Endothelial cell of umbilical vein (primary cell): ENCODE results near the gene LCN6. TPM values are rescaled to one million over a fixed set of nuclear protein-coding genes. Genes with fewer than 3 reads are reported as not detected.

ENCODE experiments used
- BruUV-seq: library from RNA; stranded (reverse); fragments of 400-500 nt; replicated peaks from 2 replicates; lab custom pipeline; 2021; lab: Mats Ljungman, UMichigan
- CTCF ChIA-PET: fragments of 300-600, 350-600 bp; sonication (Branson Sonifier 250); formaldehyde crosslinking; loops from one replicate; lab custom pipeline; 2021; ENCODE audit warnings: antibody characterized with exemption, inconsistent platforms; lab: Charles Lee
- POLR2A ChIA-PET: fragments of 300-600, 350-600 bp; sonication (Branson Sonifier 250); formaldehyde crosslinking; loops from one replicate; lab custom pipeline; 2021; ENCODE audit warnings: antibody characterized with exemption, inconsistent platforms; lab: Charles Lee
- DNase-seq: peaks from one replicate; pipeline ENCODE4 v3.0.0-alpha.2; 2011; ENCODE audit warnings: low read depth, low spot score
- FAIRE-seq: peaks from 2 replicates; lab custom pipeline; 2011; peaks lifted over from hg19 to GRCh38; lab: Jason Lieb, UNC
- H2AFZ ChIP-seq: 2 replicates; pipeline ENCODE4 v1.6.0; 2012; ENCODE audit warnings: low read depth, low read length, control low read depth, inconsistent platforms
- H3K27ac ChIP-seq: 2 replicates; pipeline ENCODE4 v1.5.1; 2011; ENCODE audit warnings: low read depth, mild to moderate bottlenecking, control low read depth, low read length, moderate library complexity; ENCODE audit not compliant: insufficient read depth
- H3K27me3 ChIP-seq, 2 experiments: 2 replicates each; pipeline versions ENCODE4 v1.6.0 to v1.6.1; 2011; ENCODE audit warnings: low read length in 2 of 2, mixed read lengths in 1 of 2; ENCODE audit not compliant: control insufficient read depth in 2 of 2, insufficient read depth in 2 of 2
- H3K36me3 ChIP-seq, 2 experiments: 2 replicates in 1 of 2; 3 replicates in 1 of 2; pipeline ENCODE4 v1.5.1; 2011; ENCODE audit warnings: low read length in 2 of 2, mild to moderate bottlenecking in 1 of 2, moderate library complexity in 1 of 2; ENCODE audit not compliant: control insufficient read depth in 2 of 2, insufficient read depth in 2 of 2; ENCODE audit errors: extremely low read depth in 1 of 2
- H3K4me1 ChIP-seq: 3 replicates; pipeline ENCODE4 v1.5.1; 2011; ENCODE audit warnings: mild to moderate bottlenecking, low read length; ENCODE audit not compliant: control insufficient read depth, insufficient read depth; ENCODE audit errors: extremely low read depth
- H3K4me2 ChIP-seq: 2 replicates; pipeline ENCODE4 v1.6.1; 2011; ENCODE audit warnings: low read length, control low read depth, mixed read lengths; ENCODE audit not compliant: insufficient read depth
- H3K4me3 ChIP-seq, 3 experiments: fragments of 200-600 bp in 1 of 3; sonication (generic), shearing (Covaris generic) in 1 of 3; replicated peaks in 1 of 3; 2 replicates each; pipeline ENCODE4 v1.5.1; 2011 to 2016; ENCODE audit warnings: control low read depth in 3 of 3, low read length in 3 of 3, mild to moderate bottlenecking in 2 of 3, inconsistent platforms in 1 of 3, low read depth in 1 of 3, moderate library complexity in 1 of 3; ENCODE audit not compliant: insufficient read depth in 1 of 3
- H3K79me2 ChIP-seq: 2 replicates; pipeline ENCODE4 v1.6.0; 2012; ENCODE audit warnings: low read length, inconsistent platforms; ENCODE audit not compliant: control insufficient read depth, insufficient read depth
- H3K9ac ChIP-seq: replicated peaks from 2 replicates; pipeline ENCODE3; 2011; ENCODE audit warnings: low read length, control low read depth; ENCODE audit not compliant: insufficient read depth; ENCODE audit errors: extremely low read depth
- H3K9me1 ChIP-seq: replicated peaks from 3 replicates; pipeline ENCODE4 v1.6.0; 2011; ENCODE audit warnings: mild to moderate bottlenecking, low read length; ENCODE audit not compliant: control insufficient read depth, insufficient read depth; ENCODE audit errors: extremely low read depth
- H3K9me3 ChIP-seq: replicated peaks from 2 replicates; pipeline ENCODE4 v1.5.1; 2012; ENCODE audit warnings: low read length, inconsistent platforms; ENCODE audit not compliant: control insufficient read depth, insufficient read depth
- H4K20me1 ChIP-seq: replicated peaks from 2 replicates; pipeline ENCODE3; 2011; ENCODE audit warnings: mild to moderate bottlenecking, low read length; ENCODE audit not compliant: control insufficient read depth, insufficient read depth; ENCODE audit errors: extremely low read depth
- CTCF ChIP-seq, 2 donors: IDR thresholded peaks; 1 replicate in 1 of 2; 2 replicates in 1 of 2; pipeline ENCODE4 v1.5.1; 2011; ENCODE audit warnings: low read length in 2 of 2, mild to moderate bottlenecking in 2 of 2, moderate library complexity in 2 of 2, control low read depth in 1 of 2, inconsistent platforms in 1 of 2, low read depth in 1 of 2; ENCODE audit not compliant: insufficient read depth in 1 of 2; ENCODE audit errors: extremely low read depth in 1 of 2
- EZH2 ChIP-seq: IDR thresholded peaks from 2 replicates; pipeline ENCODE4 v1.6.1; 2012; ENCODE audit warnings: borderline replicate concordance, low read depth, mild to moderate bottlenecking, moderate library complexity, low read length, inconsistent platforms; ENCODE audit not compliant: severe bottlenecking
- FOS ChIP-seq: IDR thresholded peaks from 2 replicates; pipeline ENCODE4 v1.6.1; 2011; ENCODE audit warnings: mild to moderate bottlenecking, low read length, moderate library complexity, borderline replicate concordance; ENCODE audit not compliant: insufficient read depth
- GATA2 ChIP-seq: IDR thresholded peaks from 2 replicates; pipeline ENCODE4 v1.7.0; 2011; ENCODE audit warnings: low read depth, mild to moderate bottlenecking, moderate library complexity, mixed read lengths, low read length; ENCODE audit not compliant: insufficient read length, insufficient read depth
- JUN ChIP-seq: IDR thresholded peaks from 2 replicates; pipeline ENCODE4 v1.6.1; 2011; ENCODE audit warnings: borderline replicate concordance, low read depth; ENCODE audit not compliant: insufficient read length, insufficient read depth
- MAX ChIP-seq: IDR thresholded peaks from 2 replicates; pipeline ENCODE4 v1.6.1; 2011; ENCODE audit not compliant: insufficient read depth, insufficient read length
- MYC ChIP-seq: IDR thresholded peaks from one replicate; pipeline ENCODE4 v1.6.1; 2011; ENCODE audit warnings: mild to moderate bottlenecking, low read depth, low read length
- POLR2A ChIP-seq: IDR thresholded peaks from 2 replicates; pipeline ENCODE4 v1.6.1; 2012; ENCODE audit warnings: low read depth, mild to moderate bottlenecking, control low read depth, low read length
- POLR2AphosphoS5 ChIP-seq: IDR thresholded peaks from 2 replicates; pipeline ENCODE4 v1.6.1; 2012; ENCODE audit warnings: low read depth, mild to moderate bottlenecking, control low read depth, low read length, moderate library complexity; ENCODE audit not compliant: insufficient read depth
- dilution Hi-C: fragments of 300-500 bp; cut with MboI; formaldehyde crosslinking; loops from one replicate; pipeline ENCODE4 v1.15.0; 2019; ENCODE audit warnings: low sequenced_read_pairs; ENCODE audit not compliant: extremely low pct_ligation_motif_present
- intact Hi-C: fragments of 100-400 bp; cut with micrococcal nuclease; formaldehyde crosslinking; loops from one replicate; pipeline ENCODE4 v1.10.0; 2022
- polyA plus RNA-seq, 4 experiments: library from polyadenylated mRNA; depleted of rRNA in 3 of 4; stranded (reverse) in 3 of 4; unstranded in 1 of 4; fragments of >200 nt; gene quantifications; 2 replicates each; pipeline versions ENCODE4 v1.2.1 to v1.2.3, GENCODE V29; 2011 to 2012; ENCODE audit warnings: missing spikeins in 1 of 4
- total RNA-seq: library from RNA; stranded (reverse); gene quantifications from 2 replicates; pipeline ENCODE4 v1.2.3, GENCODE V29; 2021

Gene LCN6
- total and polyA plus RNA-seq, 2 donors (not counting 3 experiments of a cell fraction or from before 2014, with no cell fraction given), result 0.17 TPM; not detected in 1

- peaks cover 3% of the 10 kb centered on the region for H3K9me3 ChIP-seq
- H3K27ac ChIP-seq, result no peak overlapping the region
- no peak overlapping the region for H3K9ac ChIP-seq
- BruUV-seq, result no TSS peak
- H3K27me3 ChIP-seq, result peaks cover 12 to 15% of the 10 kb centered on the region in 2 experiments
- no peak overlapping the region for H3K4me3 ChIP-seq
- H4K20me1 ChIP-seq, result no peaks in the 10 kb centered on the region
- no peaks in the 10 kb centered on the region for H3K79me2 ChIP-seq
- FAIRE-seq (no peak), DNase-seq (no peak)
- dilution Hi-C loops, result no loop called here
- CTCF ChIA-PET, result interaction anchor here (1.0 to 1.4 kb wide), 2 partner anchors 8 to 18 kb away, joined by 3 read pairs; no protein-coding TSS in a partner anchor
- no peak overlapping the region for H2AFZ ChIP-seq
- H3K4me1 ChIP-seq, result no peaks in the 10 kb centered on the region
- POLR2A ChIA-PET, result no interaction called here
- intact Hi-C loops, result no loop called here
- H3K36me3 ChIP-seq, result no peaks in the 10 kb centered on the region
- H3K9me1 ChIP-seq, result no peaks in the 10 kb centered on the region
- no peak overlapping the region for H3K4me2 ChIP-seq
- no peak for TF ChIP-seq CTCF (IDR thresholded peaks at IDR 0.05; ENCODE audit: extremely low read depth in 1 of 2, insufficient read depth in 1 of 2, low read depth in 1 of 2, low read length in 2 of 2)
- no peak for TF ChIP-seq JUN
- no peak for TF ChIP-seq GATA2
- no peak for TF ChIP-seq POLR2AphosphoS5
- no peak for TF ChIP-seq MYC
- TF ChIP-seq EZH2, result no peak
- TF ChIP-seq FOS, result no peak
- no peak for TF ChIP-seq MAX
- no peak for TF ChIP-seq POLR2A
These were observed 26.2 kb upstream of the LCN6 start for GRCh38 chr9:136774416-136775045.
